DMS53 treated with DMSO at 0.1 percent for 48 hours (cell line): ENCODE data around the gene SPRED3.

Source experiments
- DNase-seq: peaks from one replicate; lab custom pipeline; 2025; ENCODE audit not compliant: unreplicated experiment; lab: John Stamatoyannopoulos, UW

Gene SPRED3

GRCh38 chr19:38370299-38370698 is 18.2 kb upstream of the SPRED3 start:
- DNase-seq: no peak

GRCh38 chr19:38371081-38371480 is 17.4 kb upstream of the SPRED3 start:
- no peak for DNase-seq

- DNase-seq: no peak
Measured at GRCh38 chr19:38373907-38374331, 14.6 kb upstream of the SPRED3 start.

GRCh38 chr19:38374332-38375097 is 14.0 kb upstream of the SPRED3 start, which contains the start of gene PSMD8:
Gene PSMD8 (plus strand): TSS chr19:38374571. CDS start chr19:38374602, 31 bp downstream.
- DNase-seq: peak; percentile 99

GRCh38 chr19:38375098-38375493 is 13.4 kb upstream of the SPRED3 start:
- DNase-seq: no peak

- DNase-seq: no peak
Measured at GRCh38 chr19:38375748-38376147, 12.7 kb upstream of the SPRED3 start.

- DNase-seq: no peak
Measured at GRCh38 chr19:38376576-38376975, 11.9 kb upstream of the SPRED3 start.

- no peak for DNase-seq
Measured at GRCh38 chr19:38377052-38377451, 11.4 kb upstream of the SPRED3 start.

GRCh38 chr19:38378866-38379265 is 9.6 kb upstream of the SPRED3 start:
- DNase-seq: no peak

- DNase-seq: no peak
Measured at GRCh38 chr19:38381138-38381537, 7.4 kb upstream of the SPRED3 start.

- DNase-seq: no peak
Measured at GRCh38 chr19:38383184-38383583, 5.3 kb upstream of the SPRED3 start.

- DNase-seq: no peak
Measured at GRCh38 chr19:38383743-38384142, 4.8 kb upstream of the SPRED3 start.

- DNase-seq: no peak
Measured at GRCh38 chr19:38384209-38385027, 4.1 kb upstream of the SPRED3 start.

GRCh38 chr19:38385057-38385803 is 3.3 kb upstream of the SPRED3 start:
- no peak for DNase-seq

- no peak for DNase-seq
Measured at GRCh38 chr19:38385804-38386257, 2.7 kb upstream of the SPRED3 start.

GRCh38 chr19:38386300-38386970 is 2.1 kb upstream of the SPRED3 start:
- DNase-seq: no peak

- no peak for DNase-seq
Measured at GRCh38 chr19:38386971-38387549, 1.4 kb upstream of the SPRED3 start.

GRCh38 chr19:38387550-38388348 is 748 bp upstream of the SPRED3 start, which contains the start of gene GGN:
Gene GGN (minus strand): TSS chr19:38388034. CDS start chr19:38387261, 773 bp downstream.
- peak; percentile 84 for DNase-seq

- DNase-seq: peak; percentile 38
Measured at GRCh38 chr19:38389101-38389925, 816 bp downstream of the SPRED3 start.
